GM19238 (cell line): ENCODE results near the gene SERPINA12.

Source experiments
- DNase-seq: peaks from one replicate; pipeline ENCODE4 v3.0.0; 2011; ENCODE audit warnings: low spot score; ENCODE audit not compliant: insufficient read length

SERPINA12 gene

DNA sequence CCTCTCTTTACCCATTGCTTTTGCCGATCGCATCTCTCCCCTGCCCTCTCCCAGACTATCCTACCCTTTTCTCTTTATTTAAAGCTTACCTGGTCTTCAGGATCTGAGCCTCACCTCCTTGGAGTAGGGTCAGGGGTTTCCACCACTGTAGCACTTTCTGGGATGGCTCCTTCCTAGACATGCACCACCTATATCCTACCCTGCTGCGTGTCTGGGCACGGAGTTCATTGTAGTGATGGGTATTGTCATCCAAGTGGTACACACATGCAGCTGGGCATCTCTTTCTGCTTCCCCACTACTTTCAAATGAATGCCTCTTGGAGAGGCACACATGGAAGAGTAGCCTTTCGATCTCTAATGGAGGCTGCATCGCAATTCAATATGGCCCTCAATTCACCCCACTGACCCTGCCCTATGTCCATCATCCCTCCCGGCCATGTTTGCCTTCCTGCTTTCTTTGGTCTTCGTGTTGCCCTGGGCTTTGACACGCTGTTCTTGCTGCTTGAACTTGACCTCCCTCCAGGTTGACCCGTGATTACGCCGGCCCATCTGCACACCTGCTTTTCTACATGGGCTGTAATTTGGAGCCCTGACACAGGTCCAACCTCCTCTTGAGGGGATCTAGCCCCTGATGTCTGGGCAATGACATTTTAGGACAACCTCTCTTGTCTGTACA is 67.6 kb downstream of the SERPINA12 start:
- DNase-seq, result no peak

GRCh38 chr14:94441130-94441529 is 68.1 kb downstream of the SERPINA12 start:
- no peak for DNase-seq

- no peak for DNase-seq
These were observed 69.7 kb downstream of the SERPINA12 start for GRCh38 chr14:94439453-94440057.
